Activated CD8-positive, alpha-beta memory T cell treated with anti-CD3 and anti-CD28 coated beads for 24 hours (primary cell): ENCODE data around the gene OVAAL.

Experiments
- DNase-seq: peaks from one replicate; pipeline ENCODE4 v3.0.0-alpha.2; 2020

The OVAAL gene

DNA sequence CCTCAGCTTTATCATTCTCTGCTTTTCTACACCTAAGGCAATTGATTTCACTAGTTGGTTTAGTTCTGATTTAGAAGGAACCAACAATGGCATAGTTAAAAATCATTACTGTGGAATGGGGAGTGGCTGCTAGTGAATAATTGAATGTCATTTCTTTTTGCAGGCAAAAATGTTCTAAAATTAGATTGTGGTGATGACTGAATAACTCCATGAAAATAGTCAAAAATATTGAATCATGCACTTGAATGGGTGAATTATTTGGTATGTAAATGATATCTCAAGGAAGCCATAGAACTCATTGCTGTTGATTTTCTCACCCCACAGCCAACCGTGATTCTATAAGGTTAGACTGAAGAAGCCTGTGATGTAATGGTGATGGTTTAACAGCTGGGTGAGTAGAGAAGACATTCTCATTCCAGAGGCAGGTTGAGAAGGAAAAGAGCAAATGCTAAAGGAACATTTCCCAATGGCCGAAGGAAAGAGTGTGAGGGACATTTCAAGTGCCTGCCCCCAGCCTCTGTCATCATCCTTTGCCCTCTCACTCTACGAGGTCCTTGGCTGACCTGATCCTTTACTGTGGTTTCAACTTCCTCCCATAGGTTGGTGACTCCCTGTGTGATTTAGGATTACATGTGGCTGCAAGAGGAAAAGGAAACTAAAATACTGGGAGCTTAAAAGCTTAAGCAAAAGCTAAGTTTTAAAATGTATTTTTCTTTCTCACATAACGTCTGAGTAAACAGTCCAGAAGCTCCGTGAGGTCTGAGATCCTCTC, 12.5 kb downstream of the OVAAL start:
- no peak for DNase-seq

DNA sequence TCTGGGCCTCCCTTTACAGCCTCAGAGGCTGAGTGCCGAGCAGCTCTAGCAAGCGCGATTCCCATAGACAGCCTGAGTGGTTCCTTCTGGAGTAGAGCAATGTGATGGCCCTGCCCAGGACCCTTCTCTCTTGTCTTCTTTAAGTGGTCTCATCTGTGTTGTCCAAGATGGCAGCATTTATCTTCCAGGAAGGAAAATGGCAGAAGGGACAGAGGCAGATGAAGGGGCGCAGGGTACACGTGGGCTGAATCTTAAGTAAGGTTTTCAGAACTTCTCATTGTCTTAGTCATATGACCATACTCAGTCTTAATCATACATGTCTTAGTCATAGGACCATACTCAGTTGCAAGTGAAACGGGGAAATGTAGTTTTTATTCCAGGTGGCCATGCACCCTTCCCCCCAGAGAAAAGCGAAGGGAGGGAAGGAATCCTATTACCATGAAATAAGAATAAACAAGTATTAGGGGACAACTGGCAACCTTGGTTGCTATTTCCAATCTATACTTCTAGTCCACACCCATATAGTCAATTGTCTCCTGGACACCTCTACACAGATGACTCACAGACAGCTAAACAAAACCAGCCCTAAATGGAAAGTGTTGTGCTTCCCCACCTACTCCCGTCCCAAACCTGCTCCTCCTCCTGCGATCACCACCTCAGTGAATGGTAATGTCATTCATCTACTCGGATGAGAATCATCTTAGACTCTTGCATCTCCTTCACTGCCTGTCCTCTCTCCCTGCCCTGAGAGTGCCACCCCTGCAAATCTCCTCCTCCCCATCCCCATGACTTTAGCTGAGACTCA, 13.3 kb downstream of the OVAAL start:
- peak; percentile 61 for DNase-seq

DNA sequence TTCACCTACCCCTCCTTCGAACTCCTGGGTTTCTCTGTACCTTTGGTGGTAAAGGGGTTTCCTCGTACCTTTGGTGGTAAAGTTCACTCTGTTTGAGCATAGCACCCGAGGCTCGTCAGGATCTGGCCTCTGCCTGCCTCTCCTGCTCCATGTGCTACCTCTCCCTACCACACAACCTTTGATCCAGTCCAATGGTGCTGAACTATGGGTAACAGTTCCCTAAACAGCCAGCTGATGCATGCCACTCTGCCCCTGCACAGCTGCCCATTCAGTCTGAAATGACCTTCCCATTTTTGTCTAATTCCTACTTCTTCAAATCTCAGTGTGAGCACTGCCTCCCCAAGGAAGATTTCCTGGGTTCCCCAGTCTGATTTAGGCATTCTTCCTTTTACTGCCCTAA, 14.0 kb downstream of the OVAAL start:
- no peak for DNase-seq

DNA sequence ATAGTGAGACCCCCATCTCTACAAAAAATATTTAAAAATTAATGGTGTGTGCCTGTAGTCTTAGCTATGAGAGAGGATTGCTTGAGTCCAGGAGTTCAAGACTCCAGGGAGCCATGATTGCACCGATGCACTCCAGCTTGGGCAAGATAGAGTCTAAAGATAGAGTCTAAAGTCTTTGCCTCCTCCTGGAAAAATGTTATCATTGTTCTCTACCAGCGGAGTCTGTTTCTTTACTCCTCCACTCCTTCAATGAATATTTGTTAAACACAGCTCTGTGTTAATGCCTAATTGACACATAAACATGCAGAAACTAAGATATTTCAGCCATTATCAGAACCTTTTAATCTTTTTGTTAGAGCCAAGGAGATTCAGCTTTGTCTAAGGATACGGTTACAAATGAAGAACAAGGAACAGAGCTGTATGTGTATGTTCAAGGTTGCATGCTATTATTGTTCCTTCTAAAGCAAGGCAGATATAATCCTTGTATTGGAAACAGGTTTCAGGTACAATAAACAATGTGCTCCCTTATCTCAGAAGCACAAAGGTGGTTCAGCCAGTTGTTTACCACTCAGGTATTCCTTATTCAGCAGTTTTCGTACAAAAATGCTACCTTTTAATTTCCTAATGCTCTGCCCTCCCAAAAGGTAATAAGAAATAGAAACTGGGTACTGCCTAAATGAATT, 15.4 kb downstream of the OVAAL start:
- DNase-seq: no peak

DNA sequence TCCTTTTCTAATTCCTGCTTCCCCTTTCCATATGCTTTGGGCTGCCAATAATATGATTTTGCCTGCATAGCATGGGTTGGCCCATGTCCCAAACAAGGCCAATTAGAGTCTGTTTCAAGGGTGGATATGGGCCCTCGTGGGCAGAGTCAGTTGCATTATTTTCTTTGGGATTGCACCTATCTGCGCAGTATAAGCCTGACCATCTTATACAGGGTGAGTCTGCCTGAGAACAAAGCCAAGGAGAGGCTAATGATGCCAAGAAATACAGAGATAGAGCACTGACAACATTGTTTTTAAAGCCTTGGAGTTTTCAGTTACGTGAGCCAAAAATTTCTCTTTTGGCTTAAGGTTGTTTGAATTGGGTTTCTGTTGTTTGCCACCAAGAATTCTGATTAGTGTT, 18.6 kb downstream of the OVAAL start:
- no peak for DNase-seq

DNA sequence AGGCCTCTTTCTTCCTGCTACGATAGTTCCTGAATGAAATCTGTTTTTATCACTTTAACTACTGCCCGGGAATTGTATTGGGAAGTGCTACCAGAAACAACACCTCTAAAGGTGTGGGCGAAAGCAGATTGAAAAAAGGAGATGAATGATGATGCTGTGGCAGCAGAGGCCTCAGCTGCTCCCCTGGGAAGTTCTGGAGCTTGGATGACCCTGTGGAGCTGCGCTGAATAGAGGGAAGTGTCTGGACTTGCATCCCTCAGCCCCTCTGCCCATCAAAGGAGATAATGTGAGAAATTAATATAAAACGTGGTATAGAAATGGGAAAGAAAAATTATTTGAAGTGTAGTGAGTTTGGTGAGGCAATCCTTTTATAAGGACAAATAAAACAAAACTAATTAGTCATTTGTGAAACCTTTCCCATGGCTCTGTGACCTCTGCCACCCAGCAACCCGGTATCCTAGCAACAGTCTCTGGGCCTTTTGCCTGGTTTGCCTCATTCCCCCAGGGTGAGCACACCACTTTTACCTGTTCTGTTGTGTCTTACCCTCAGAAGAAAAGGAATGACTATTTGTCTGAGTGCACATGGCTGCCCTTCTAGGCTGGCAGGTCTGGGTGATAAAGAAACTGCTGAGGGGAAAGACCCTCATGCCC, 21.3 kb downstream of the OVAAL start:
- no peak for DNase-seq

DNA sequence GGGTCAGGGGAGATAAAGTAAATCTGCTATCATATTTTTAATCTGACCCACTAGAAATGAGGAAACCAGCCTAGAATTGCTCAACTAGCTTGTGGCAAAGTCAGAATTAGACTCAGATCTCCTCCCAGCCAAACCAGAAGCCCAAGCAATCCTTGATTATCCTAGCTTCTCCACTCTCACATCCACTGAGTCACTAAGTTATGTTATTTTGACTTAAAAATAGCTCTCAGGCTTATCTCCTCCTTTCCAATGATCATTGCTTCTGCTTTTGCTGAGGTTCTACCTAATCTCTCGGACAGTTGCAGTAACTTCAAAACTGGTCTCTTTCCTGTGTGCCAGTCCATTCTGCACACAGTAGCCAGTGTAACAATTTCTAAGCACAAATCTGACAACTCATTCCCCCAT, 22.9 kb downstream of the OVAAL start:
- no peak for DNase-seq

DNA sequence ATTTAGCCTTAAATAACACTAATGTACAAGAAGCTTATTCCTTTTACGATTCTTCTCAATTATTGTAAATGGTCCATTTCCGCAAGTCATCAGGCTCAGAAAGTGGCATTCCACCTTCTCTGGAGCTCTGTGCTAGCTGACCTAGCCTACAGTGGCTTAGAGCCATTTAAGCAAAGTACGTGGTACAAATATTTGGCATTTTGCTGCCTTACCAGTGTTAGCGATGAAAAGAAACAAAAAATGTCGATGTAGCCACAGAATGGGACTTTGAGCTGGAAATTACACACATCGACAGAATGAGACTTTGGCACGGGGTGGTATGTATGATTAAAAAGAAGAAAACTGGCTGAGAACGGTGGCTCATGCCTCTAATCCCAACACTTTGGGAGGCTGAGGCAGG, 26.1 kb downstream of the OVAAL start:
- DNase-seq: no peak

DNA sequence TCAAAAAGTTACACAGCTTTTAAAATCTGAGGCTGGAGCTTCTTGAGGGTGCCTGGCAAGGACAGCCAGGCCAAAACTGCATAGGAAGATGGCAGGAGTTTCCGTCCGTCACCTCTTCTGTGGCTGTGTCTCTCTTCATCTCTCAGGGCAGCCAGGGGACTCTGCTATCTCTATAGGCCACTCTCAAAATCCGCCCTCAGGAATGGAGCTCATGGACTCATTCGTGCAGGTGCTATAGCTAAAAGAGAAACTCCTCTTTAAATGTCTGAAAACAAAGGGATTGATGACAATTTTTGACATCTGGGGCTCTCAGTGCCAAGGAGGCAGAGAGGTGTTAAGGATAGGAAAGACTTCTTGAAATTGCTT, 27.2 kb downstream of the OVAAL start:
- DNase-seq: no peak

DNA sequence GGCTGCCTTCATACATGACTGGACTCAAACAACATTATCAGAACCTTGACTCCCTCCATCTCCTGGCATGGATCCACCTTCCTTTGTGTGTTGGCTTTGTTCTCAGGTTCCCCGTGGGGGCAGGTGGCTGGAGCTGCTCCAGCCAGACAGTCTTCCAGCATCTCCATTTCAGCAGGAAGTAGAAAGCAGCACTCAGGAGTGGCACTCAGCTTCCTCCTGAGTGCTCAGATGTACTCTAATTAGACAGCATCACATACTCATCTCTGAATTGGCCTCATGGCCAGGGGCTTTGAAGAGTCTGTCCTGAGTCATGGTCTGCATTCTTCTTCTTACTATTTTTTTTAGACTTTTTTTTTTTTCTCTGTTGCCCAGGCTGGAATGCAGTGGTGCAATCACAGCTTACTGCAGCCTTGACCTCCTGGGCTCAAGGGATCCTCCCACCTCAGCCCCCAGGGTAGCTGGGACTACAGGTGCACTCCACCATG, 27.9 kb downstream of the OVAAL start:
- no peak for DNase-seq

DNA sequence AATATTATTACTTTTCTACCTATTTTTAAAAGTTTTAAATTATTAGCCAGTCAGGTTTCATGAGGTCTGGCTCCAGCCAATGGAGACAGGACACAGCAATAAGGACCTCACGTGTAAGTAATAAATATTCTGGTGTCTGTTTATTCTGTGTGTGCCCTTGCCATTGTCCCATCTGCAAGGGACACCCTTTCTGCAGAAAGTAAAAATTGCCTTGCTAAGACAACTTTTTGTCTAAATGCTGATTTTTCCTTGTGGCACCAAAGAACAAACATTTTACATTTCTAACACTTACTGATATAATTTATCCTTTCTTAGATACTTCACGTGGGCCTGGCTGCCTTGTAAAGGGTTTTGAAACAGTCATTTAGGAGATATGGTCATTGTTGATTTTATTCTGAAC, 29.4 kb downstream of the OVAAL start:
- no peak for DNase-seq

DNA sequence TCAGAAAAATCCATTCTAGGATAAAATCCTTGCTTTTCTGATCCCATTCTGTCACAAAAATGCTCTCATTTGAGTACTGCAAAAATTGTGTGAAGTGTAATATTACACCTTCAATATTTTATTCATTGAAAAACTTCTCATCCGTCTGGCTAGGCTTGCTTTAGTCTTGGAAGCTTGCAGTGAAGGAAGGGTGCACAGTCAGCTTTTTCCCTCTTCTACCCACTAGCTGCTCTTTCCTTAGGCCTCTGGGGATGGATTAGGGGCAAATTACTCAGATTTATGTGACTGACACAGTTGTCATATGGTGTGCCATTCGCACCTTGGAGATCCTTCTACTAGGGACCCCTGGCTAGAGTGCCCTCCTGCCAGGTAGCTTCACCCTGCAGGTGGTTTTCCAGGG, 32.1 kb downstream of the OVAAL start:
- no peak for DNase-seq

DNA sequence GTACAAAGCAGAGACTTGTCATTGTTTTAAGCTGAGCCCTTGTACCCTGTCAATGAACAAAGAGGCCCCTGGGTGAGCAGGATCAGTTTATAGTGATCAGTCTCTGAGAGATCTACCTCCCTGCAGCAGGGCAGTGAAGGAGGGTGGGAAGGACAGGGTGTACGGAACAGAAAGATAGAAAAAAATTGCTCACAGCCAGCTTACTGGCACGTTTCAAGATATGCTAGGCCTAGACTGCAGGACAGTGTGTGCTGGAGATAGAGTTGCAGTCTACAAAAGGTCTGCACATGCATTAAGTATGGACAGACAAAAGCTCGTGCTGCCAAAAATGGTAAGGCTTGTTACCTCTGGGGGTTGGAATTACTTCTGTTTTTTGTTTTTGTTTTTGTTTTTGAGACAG, 34.6 kb downstream of the OVAAL start:
- no peak for DNase-seq

DNA sequence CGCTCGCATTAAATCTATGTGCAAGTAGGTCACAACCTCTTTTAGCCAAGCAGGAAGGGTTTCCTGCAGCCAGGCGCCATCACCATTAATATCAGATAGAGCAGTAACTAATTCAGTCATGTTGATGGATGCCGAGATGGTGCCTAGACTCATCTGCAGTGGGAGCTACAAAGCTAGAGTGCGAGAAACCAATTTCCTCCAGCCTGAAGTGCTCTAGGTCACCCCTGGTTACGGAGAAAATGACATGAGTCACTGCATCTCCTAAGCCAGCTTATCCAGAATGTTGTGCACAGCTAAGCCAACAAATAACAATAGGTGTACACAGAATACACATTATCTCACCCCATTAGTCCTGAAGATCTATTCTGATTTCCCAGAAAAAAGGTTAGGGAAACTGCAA, 36.0 kb downstream of the OVAAL start:
- no peak for DNase-seq

DNA sequence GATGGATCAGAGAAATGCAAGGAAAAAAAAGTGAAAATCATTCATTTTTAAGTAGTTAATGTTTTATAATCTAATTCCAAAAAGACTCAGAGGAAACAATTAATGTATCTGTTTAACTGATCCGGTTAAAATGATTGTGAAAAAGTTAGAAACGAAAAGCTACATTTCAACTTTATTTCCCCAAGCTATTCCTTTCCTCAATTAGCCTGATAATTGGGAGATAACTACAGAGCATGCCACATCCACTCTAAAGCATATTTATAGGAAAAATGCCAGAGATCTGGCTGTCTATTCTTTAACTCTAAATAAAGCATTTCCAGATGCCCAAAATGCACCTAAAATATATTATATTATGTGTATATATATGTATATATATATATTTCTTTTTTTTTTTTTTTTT, 37.2 kb downstream of the OVAAL start:
- DNase-seq: no peak

DNA sequence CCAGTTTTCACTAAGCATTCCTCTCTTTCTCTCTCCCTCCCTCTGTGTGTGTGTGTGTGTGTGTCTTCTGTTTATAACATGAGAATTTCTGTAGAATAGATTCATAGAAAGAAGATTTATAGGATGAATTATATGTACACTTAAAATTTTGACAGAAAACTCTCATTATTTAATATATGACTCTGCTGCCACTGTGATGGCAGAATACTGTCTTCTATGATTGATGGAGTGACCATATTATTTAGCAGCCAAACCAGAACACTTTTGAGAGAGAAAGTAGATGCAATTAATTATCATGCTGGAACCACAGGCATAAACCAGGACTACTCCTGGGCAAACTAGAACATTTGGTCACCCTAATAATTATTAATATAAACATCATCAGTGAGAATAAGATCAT, 38.8 kb downstream of the OVAAL start:
- DNase-seq: no peak

DNA sequence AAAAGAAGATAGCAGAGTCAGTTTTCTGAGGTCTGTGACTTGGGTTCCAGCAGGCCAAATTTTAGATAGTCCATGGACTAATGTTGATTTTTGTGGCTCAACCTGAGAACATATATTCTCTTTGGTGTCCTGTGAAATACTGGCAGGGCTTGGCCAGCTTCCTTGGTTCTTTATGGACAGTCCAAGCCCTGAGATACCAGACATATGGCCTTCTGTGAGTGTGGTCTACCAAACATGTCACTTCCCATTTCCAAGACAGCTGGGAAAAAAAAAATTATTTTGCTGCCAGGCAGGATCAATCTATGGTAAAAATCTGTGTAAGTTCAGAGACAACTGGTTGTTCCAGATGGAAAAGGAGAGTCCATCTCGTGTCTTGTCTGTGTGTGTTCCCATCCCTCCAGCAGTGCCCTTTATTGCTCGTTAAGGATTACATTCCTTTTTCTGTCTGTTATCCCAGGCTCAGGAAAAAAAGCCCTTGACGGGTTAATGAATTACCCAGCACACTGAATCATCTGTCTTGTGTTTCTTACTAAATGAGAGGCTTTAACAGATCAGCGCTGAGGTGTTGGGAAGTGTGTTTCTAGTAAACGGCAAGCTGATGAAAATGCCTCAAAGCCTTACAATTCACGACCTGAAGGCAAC, 39.7 kb downstream of the OVAAL start:
- DNase-seq: no peak

DNA sequence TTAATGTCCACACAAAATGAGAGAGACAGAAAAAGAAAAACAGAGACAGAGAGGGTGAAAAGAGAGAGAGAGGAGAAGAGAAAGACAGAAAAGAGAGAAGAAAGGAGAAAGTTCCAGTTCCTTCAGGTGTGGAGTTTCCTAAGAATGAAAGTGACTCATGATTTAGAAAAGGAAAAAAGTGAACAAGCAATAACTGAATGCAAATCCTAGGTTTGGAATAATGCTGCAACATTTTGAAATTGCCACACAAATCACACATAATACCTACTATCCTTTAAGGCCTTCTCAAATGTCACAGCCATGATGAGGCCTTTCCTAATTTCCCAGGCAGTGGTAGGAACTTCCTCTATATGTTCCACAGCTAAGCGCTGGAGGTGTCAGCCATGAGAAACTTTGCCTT, 41.6 kb downstream of the OVAAL start:
- DNase-seq: no peak

DNA sequence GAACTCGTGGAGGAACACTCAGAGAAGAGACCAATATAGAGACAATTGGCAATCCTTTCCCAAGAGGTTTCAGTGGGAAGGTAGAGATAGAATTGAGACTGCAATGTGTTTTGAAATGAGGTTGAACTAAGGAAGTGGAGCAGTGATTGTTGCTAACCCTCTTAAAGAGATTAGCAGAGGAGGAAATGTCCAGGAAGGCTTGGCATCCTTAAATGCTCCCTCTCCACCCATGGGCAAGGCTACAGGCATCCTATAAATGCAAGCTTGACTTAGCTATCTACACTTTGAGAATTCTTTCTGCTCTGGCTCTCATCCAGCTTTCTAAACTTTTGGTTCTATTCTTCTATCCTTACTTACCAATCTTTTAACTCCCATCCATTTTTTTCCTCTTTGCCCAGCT, 42.7 kb downstream of the OVAAL start:
- no peak for DNase-seq

DNA sequence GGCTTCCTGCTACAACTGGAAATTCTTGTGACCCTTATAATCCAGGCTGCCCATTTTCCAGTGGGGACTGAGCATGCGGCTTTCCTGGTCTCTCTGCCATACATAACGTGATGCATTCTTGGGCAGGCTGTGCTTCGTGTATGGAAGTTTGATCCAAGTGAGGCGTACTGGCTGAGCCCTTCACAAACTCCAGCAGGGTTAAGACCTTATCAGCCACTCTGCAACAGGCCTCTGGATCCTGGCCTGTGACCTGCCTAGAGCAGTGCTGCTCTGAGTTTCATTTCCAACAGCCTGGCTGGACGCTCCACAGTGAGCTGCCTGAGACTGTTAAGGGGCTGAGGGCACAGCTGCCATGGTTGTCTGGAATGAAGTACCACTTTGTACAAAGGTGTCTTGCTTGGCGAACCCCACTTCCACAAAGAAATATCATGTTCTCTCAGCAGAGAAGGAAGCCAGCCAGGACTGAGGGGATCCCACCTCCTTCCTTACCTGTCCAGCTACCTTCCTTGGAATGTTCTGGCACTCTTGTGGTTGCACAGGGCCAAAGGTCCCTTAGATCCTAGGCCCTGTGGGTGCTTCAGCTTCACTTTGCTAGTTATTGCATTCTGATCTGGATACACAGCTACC, 44.6 kb downstream of the OVAAL start:
- no peak for DNase-seq

DNA sequence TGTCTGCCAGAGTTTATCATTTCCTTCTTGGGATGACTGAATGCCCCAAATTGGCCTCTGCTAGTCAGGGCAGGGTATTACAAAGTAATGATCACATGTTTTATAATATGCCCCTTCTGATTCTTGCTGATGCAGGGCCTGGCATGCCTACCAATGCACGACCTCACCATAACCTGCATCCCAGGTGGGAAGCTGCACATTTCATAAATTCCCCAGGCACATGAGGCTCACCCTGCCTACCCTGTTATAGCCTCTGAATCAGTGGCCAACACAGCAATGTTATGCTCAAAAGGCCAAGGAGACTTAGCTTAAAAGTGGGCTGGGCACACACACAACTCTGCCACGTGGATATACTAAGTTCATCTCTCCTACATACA, 45.1 kb downstream of the OVAAL start:
- no peak for DNase-seq

DNA sequence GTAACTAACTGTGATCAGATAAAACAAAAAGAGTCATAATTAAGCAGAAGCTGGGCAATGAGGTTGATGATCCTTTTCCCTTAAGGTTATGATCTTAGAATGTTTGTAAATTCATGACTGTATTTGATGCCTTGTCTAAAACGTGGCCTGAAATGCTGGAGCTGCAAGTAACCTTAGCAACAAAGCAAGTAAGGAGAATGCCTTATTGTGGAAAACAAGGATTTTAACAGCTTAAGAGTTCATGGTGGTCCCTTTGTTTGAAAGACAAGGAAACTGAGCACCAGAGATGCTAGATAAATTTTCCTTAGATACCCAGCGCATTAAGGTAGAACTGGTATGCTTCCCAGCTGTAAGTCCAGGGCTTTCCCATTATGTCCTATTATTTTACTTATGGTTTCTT, 47.4 kb downstream of the OVAAL start:
- no peak for DNase-seq
